Measurements from ENCODE around the gene TTC28. TPM values are rescaled to one million over a fixed set of nuclear protein-coding genes. Genes with fewer than 3 reads are reported as not detected.

The TTC28 gene
- total RNA-seq, 4 donors from 2014 or later, result 35.6 to 42.6 (median 36.9) TPM

DNA sequence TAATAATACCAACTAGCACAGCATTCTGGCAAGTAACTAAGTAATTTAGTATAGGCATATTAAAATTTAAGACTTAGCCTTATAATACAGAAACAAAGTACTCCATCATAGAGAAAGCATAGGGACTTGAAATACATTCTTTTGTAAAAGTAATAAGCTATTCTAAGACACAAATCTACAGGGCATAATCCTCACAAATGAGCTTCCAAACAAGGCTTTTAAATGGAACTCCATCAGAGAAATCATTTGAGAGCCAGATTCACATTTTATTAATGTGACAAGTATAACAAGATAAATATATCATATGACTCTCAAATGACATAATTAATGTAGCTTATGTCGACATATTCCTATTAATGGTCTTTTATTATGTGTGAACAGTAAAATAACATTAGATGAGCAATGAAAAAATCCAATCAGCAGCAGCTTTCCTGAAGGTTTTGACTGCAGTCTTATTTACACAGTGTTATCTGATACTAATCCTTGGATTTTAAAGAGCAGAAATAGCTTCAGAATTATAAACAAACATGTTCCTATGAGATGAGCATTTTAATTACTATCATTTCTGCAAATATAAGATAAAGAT is 241.4 kb downstream of the TTC28 start:
- Histone ChIP-seq H3K36me3 (no peaks in the 10 kb centered on the region), H3K27me3 (no peaks in the 10 kb centered on the region), H3K4me3 (no peak overlapping the region), H3K27ac (replicated peaks in 1 of 4) (no peak overlapping the region), H3K4me1 (peaks cover 17 to 60% (median 38%) of the 10 kb centered on the region in 4 donors), H3K9me3 (no peaks in the 10 kb centered on the region)
- WGBS, result 41% methylated on average over 1 of the region's 1 CpG
- intact Hi-C loops (cut with DNase I), result no loop called here
- no peak for DNase-seq (ENCODE audit: extremely low spot score)
- no peak for TF ChIP-seq EP300 (IDR thresholded peaks at IDR 0.05)
- TF ChIP-seq POLR2AphosphoS5 (IDR thresholded peaks at IDR 0.05), result no peak
- no peak for TF ChIP-seq POLR2A (IDR thresholded peaks at IDR 0.05; ENCODE audit: low read depth)
- TF ChIP-seq, protein P1, sequence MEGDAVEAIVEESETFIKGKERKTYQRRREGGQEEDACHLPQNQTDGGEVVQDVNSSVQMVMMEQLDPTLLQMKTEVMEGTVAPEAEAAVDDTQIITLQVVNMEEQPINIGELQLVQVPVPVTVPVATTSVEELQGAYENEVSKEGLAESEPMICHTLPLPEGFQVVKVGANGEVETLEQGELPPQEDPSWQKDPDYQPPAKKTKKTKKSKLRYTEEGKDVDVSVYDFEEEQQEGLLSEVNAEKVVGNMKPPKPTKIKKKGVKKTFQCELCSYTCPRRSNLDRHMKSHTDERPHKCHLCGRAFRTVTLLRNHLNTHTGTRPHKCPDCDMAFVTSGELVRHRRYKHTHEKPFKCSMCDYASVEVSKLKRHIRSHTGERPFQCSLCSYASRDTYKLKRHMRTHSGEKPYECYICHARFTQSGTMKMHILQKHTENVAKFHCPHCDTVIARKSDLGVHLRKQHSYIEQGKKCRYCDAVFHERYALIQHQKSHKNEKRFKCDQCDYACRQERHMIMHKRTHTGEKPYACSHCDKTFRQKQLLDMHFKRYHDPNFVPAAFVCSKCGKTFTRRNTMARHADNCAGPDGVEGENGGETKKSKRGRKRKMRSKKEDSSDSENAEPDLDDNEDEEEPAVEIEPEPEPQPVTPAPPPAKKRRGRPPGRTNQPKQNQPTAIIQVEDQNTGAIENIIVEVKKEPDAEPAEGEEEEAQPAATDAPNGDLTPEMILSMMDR (IDR thresholded peaks at IDR 0.05), result no peak

DNA sequence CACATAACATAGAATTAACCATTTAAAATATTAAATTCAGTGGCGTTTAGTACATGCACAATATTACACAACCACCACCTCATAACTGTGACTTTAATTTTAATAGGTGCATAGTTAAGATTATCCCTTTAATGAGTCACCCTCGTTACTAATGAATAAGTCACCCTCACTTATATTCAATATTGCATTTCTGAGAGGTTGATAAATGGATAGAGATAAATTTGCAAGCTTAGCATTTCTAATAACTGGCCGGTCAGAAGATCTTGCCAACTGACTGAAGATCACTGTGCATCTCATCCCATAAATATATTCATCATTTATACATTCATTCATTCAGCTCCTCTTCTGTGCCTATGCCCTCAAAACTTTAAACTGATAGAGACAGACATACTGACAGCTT is 243.7 kb downstream of the TTC28 start:
- Histone ChIP-seq H3K36me3 (no peaks in the 10 kb centered on the region), H3K4me3 (no peak overlapping the region), H3K27me3 (no peaks in the 10 kb centered on the region), H3K27ac (replicated peaks in 1 of 4) (no peak overlapping the region), H3K4me1 (peaks cover 5 to 45% (median 23%) of the 10 kb centered on the region in 4 donors), H3K9me3 (no peaks in the 10 kb centered on the region)
- TF ChIP-seq EP300 (IDR thresholded peaks at IDR 0.05) (no peak), POLR2A (IDR thresholded peaks at IDR 0.05; ENCODE audit: low read depth) (no peak), POLR2AphosphoS5 (IDR thresholded peaks at IDR 0.05) (no peak)
- TF ChIP-seq, protein P1 (IDR thresholded peaks at IDR 0.05), result no peak
- no peak for DNase-seq (ENCODE audit: extremely low spot score)
- intact Hi-C loops (cut with DNase I), result no loop called here
- 78% methylated on average over 3 of the region's 3 CpGs for WGBS

DNA sequence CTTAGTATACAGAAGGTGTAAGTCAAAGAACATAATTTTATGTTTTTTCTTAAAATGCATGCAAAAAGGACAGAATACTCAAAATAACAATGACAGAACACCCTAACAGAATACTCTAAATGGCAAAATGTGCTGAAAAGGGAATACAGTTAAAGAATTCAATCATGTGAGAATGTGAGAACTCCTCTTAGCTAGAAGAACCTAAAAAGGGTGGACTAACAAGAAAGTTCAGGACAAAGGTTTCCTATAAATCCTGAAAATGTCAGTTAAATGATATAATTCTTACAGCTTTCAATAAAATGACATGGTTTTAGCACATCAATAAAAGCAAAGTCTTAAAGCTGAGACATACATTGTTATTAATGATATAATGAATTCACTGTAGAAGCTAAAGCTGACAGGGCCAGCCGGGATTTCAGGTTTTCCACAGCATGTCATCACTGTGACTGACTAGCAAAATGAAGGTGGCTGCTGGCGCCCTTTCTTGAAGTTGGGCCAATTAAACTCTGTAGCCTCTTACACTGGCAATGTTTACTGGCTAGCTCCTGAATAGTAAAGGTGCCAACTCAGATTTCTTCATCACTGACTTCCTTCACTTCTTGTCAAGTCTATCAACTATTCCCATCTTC is 244.4 kb downstream of the TTC28 start:
- Histone ChIP-seq H3K27me3 (no peaks in the 10 kb centered on the region), H3K9me3 (no peaks in the 10 kb centered on the region), H3K4me1 (peaks cover 12 to 47% (median 21%) of the 10 kb centered on the region in 4 donors), H3K27ac (replicated peaks in 1 of 4) (no peak overlapping the region), H3K36me3 (no peaks in the 10 kb centered on the region), H3K4me3 (no peak overlapping the region)
- DNase-seq (ENCODE audit: extremely low spot score), result no peak
- intact Hi-C loops (cut with DNase I), result no loop called here
- WGBS, result 69% methylated on average over 2 of the region's 2 CpGs
- TF ChIP-seq POLR2AphosphoS5 (IDR thresholded peaks at IDR 0.05), result no peak
- no peak for TF ChIP-seq EP300 (IDR thresholded peaks at IDR 0.05)
- no peak for TF ChIP-seq POLR2A (IDR thresholded peaks at IDR 0.05; ENCODE audit: low read depth)
- TF ChIP-seq, protein P1 (IDR thresholded peaks at IDR 0.05), result no peak

DNA sequence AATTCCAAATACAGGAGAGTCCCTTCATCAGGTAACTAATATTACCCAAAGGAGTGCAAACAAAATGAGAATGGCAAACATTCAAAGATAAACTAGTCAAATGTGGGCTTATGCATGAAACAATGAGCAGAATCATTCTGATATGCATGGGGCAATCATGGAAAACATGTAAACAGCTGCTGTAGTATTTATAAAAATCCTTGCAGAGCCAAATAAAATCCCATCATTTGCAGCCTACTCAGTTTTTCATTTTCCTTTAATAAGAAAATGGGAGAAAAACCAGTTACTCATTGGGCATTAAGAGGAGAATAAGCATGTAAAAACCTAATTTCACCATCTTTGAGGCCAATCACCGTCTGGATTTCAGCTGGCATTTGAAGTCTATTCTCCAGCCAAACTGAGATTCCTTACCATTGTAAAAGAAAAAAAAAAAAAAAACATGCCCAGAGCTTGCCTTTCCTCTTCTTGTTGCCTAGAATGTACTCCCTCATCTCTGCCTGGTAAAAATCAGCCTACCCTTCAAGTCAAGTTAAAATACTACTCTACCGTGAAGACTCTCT is 249.1 kb downstream of the TTC28 start:
- no peaks in the 10 kb centered on the region for H3K36me3 ChIP-seq
- 59% methylated on average over 2 of the region's 2 CpGs for WGBS
- H3K27ac ChIP-seq (replicated peaks in 1 of 4), result no peak overlapping the region
- TF ChIP-seq EP300 (IDR thresholded peaks at IDR 0.05) (no peak), POLR2AphosphoS5 (IDR thresholded peaks at IDR 0.05) (no peak), POLR2A (IDR thresholded peaks at IDR 0.05; ENCODE audit: low read depth) (no peak)
- TF ChIP-seq, protein P1 (IDR thresholded peaks at IDR 0.05), result no peak
- H3K9me3 ChIP-seq, result no peaks in the 10 kb centered on the region
- intact Hi-C loops (cut with DNase I), result no loop called here
- H3K4me1 ChIP-seq, result peaks cover 17 to 38% (median 18%) of the 10 kb centered on the region in 4 donors
- H3K27me3 ChIP-seq, result no peaks in the 10 kb centered on the region
- H3K4me3 ChIP-seq, result no peak overlapping the region
- DNase-seq (ENCODE audit: extremely low spot score), result no peak

All from esophagus muscularis mucosa (tissue), 4 donors.